ENCODE measurements around the gene KMT2C.

KMT2C gene

GRCh38 chr7:152351168-152351567 is 84.6 kb downstream of the KMT2C start:
- Histone ChIP-seq H3K9ac (ENCODE audit: low read depth, low read length) (no peak overlapping the region), H3K27ac (ENCODE audit: low read length) (no peak overlapping the region), H3K36me3 (ENCODE audit: insufficient read depth, low read length) (peaks cover 83% of the 10 kb centered on the region), H3K4me3 (ENCODE audit: low read depth in 1 of 2, low read length in 2 of 2) (no peak overlapping the region), H3K4me2 (ENCODE audit: insufficient read depth, low read length) (no peak overlapping the region), H3K9me3 (ENCODE audit: insufficient read depth, low read length, severe bottlenecking) (peaks cover 7% of the 10 kb centered on the region), H4K20me1 (ENCODE audit: insufficient read depth, low read length) (peaks cover 3% of the 10 kb centered on the region; the same call in 1 of the 2 replicates), H2AFZ (ENCODE audit: low read depth, low read length) (no peak overlapping the region), H3K4me1 (ENCODE audit: insufficient read depth, low read length) (no peaks in the 10 kb centered on the region), H3K79me2 (ENCODE audit: insufficient read depth, low read length) (peaks cover 83% of the 10 kb centered on the region), H3K27me3 (ENCODE audit: insufficient read depth, low read length, poor library complexity) (no peaks in the 10 kb centered on the region)
- ATAC-seq (ENCODE audit: insufficient read depth, low read depth) = no peak
- DNase-seq = no peak
- TF ChIP-seq CTCF (IDR thresholded peaks at IDR 0.05; ENCODE audit: borderline replicate concordance, extremely low read depth, low read length, poor library complexity, severe bottlenecking) (no peak), EZH2 (IDR thresholded peaks at IDR 0.05; ENCODE audit: borderline replicate concordance, low read depth, low read length, severe bottlenecking) (no peak)

- Histone ChIP-seq H3K27me3 (ENCODE audit: insufficient read depth, low read length, poor library complexity) (no peaks in the 10 kb centered on the region), H3K79me2 (ENCODE audit: insufficient read depth, low read length) (peaks cover 85% of the 10 kb centered on the region), H3K4me3 (ENCODE audit: low read depth in 1 of 2, low read length in 2 of 2) (no peak overlapping the region), H4K20me1 (ENCODE audit: insufficient read depth, low read length) (peaks cover 8% of the 10 kb centered on the region), H3K4me2 (ENCODE audit: insufficient read depth, low read length) (no peak overlapping the region), H3K27ac (ENCODE audit: low read length) (no peak overlapping the region), H3K9ac (ENCODE audit: low read depth, low read length) (no peak overlapping the region), H3K36me3 (ENCODE audit: insufficient read depth, low read length) (peaks cover 66% of the 10 kb centered on the region), H3K4me1 (ENCODE audit: insufficient read depth, low read length) (no peaks in the 10 kb centered on the region), H3K9me3 (ENCODE audit: insufficient read depth, low read length, severe bottlenecking) (peaks cover 7% of the 10 kb centered on the region), H2AFZ (ENCODE audit: low read depth, low read length) (no peak overlapping the region)
- ATAC-seq (ENCODE audit: insufficient read depth, low read depth) = no peak
- TF ChIP-seq CTCF (IDR thresholded peaks at IDR 0.05; ENCODE audit: borderline replicate concordance, extremely low read depth, low read length, poor library complexity, severe bottlenecking) = no peak
- no peak for TF ChIP-seq EZH2 (IDR thresholded peaks at IDR 0.05; ENCODE audit: borderline replicate concordance, low read depth, low read length, severe bottlenecking)
- no peak for DNase-seq
Measured at GRCh38 chr7:152347888-152348287, 87.9 kb downstream of the KMT2C start.

GRCh38 chr7:152344253-152344652 is 91.5 kb downstream of the KMT2C start:
- TF ChIP-seq CTCF (IDR thresholded peaks at IDR 0.05; ENCODE audit: borderline replicate concordance, extremely low read depth, low read length, poor library complexity, severe bottlenecking) (no peak), EZH2 (IDR thresholded peaks at IDR 0.05; ENCODE audit: borderline replicate concordance, low read depth, low read length, severe bottlenecking) (no peak)
- H3K79me2 ChIP-seq (ENCODE audit: insufficient read depth, low read length) = peaks cover 94% of the 10 kb centered on the region
- H2AFZ ChIP-seq (ENCODE audit: low read depth, low read length) = no peak overlapping the region
- no peak overlapping the region for H3K9ac ChIP-seq (ENCODE audit: low read depth, low read length)
- H4K20me1 ChIP-seq (ENCODE audit: insufficient read depth, low read length) = peaks cover 21% of the 10 kb centered on the region
- H3K4me3 ChIP-seq (ENCODE audit: low read depth in 1 of 2, low read length in 2 of 2) = no peak overlapping the region
- H3K4me2 ChIP-seq (ENCODE audit: insufficient read depth, low read length) = no peak overlapping the region
- H3K9me3 ChIP-seq (ENCODE audit: insufficient read depth, low read length, severe bottlenecking) = peaks cover 7% of the 10 kb centered on the region
- H3K36me3 ChIP-seq (ENCODE audit: insufficient read depth, low read length) = peaks cover 43% of the 10 kb centered on the region
- no peaks in the 10 kb centered on the region for H3K4me1 ChIP-seq (ENCODE audit: insufficient read depth, low read length)
- ATAC-seq (ENCODE audit: insufficient read depth, low read depth) = no peak
- no peaks in the 10 kb centered on the region for H3K27me3 ChIP-seq (ENCODE audit: insufficient read depth, low read length, poor library complexity)
- no peak for DNase-seq
- no peak overlapping the region for H3K27ac ChIP-seq (ENCODE audit: low read length)

- H3K9me3 ChIP-seq (ENCODE audit: insufficient read depth, low read length, severe bottlenecking) = peaks cover under 1% of the 10 kb centered on the region
- H3K4me1 ChIP-seq (ENCODE audit: insufficient read depth, low read length) = no peaks in the 10 kb centered on the region
- ATAC-seq (ENCODE audit: insufficient read depth, low read depth) (no peak), DNase-seq (no peak)
- peaks cover 30% of the 10 kb centered on the region for H3K36me3 ChIP-seq (ENCODE audit: insufficient read depth, low read length)
- TF ChIP-seq CTCF (IDR thresholded peaks at IDR 0.05; ENCODE audit: borderline replicate concordance, extremely low read depth, low read length, poor library complexity, severe bottlenecking) = no peak
- TF ChIP-seq EZH2 (IDR thresholded peaks at IDR 0.05; ENCODE audit: borderline replicate concordance, low read depth, low read length, severe bottlenecking) = no peak
- H4K20me1 ChIP-seq (ENCODE audit: insufficient read depth, low read length) = peaks cover 21% of the 10 kb centered on the region
- H3K9ac ChIP-seq (ENCODE audit: low read depth, low read length) = no peak overlapping the region
- H3K79me2 ChIP-seq (ENCODE audit: insufficient read depth, low read length) = peaks cover 95% of the 10 kb centered on the region
- no peaks in the 10 kb centered on the region for H3K27me3 ChIP-seq (ENCODE audit: insufficient read depth, low read length, poor library complexity)
- no peak overlapping the region for H3K4me2 ChIP-seq (ENCODE audit: insufficient read depth, low read length)
- H3K27ac ChIP-seq (ENCODE audit: low read length) = peak overlapping the region; percentile 32; the same call in 1 of the 2 replicates
- no peak overlapping the region for H3K4me3 ChIP-seq (ENCODE audit: low read depth in 1 of 2, low read length in 2 of 2)
- H2AFZ ChIP-seq (ENCODE audit: low read depth, low read length) = no peak overlapping the region
Measured at GRCh38 chr7:152342796-152343195, 93.0 kb downstream of the KMT2C start.

Data from DND-41 (cell line).